ENCODE data around the gene PRDM16.

DNA sequence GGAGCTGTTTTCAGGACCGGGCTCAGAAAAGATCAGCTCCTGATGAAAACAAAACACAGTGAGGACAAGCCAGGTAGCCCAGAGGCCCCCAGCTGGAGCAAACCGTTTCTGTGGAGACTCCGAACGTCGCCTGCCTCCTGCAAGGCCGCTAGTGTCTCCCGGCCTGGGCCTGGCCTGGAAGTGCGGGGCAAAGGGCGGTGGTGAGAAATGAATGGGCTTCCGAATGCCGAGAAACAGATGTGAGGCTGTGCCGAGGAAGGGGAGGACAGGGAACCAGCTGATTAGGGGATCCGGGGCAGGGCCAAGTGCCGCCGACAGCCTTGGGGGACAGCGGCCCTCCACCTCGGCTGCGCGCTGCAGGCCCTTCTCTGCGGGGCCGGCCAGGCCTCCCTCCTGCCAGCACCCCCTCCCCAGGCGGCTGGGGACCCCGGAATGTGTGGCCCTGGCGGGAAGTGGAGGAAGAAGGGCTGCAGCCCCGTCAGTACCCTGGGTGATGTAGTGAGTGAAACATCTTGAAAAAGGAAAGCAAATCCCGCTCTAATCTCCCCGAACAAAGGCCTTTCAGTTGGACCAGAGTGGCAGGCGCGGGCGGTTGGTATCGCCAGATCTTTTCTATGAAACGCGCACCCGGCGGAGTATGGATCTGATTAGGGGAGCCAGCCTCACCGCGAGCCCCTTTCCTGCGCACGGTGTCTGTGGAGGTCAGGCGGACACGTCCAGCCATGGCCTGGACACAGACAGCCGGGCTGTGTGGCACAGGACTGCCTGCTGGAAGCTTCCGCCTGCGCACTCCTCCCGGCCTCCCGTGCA lies 52.6 kb downstream of the PRDM16 start:
- TF ChIP-seq, protein P1, sequence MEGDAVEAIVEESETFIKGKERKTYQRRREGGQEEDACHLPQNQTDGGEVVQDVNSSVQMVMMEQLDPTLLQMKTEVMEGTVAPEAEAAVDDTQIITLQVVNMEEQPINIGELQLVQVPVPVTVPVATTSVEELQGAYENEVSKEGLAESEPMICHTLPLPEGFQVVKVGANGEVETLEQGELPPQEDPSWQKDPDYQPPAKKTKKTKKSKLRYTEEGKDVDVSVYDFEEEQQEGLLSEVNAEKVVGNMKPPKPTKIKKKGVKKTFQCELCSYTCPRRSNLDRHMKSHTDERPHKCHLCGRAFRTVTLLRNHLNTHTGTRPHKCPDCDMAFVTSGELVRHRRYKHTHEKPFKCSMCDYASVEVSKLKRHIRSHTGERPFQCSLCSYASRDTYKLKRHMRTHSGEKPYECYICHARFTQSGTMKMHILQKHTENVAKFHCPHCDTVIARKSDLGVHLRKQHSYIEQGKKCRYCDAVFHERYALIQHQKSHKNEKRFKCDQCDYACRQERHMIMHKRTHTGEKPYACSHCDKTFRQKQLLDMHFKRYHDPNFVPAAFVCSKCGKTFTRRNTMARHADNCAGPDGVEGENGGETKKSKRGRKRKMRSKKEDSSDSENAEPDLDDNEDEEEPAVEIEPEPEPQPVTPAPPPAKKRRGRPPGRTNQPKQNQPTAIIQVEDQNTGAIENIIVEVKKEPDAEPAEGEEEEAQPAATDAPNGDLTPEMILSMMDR (conservative IDR thresholded peaks at IDR 0.05; ENCODE audit: low read depth, low read length), result no peak
- no peak for TF ChIP-seq EZH2 (IDR thresholded peaks at IDR 0.05; ENCODE audit: low read length, unreplicated experiment)
